NCI-H345 treated with DMSO at 0.1 percent for 48 hours (cell line): ENCODE data around the gene EVC.

Experiments used
- DNase-seq: peaks from one replicate; lab custom pipeline; 2025; ENCODE audit not compliant: unreplicated experiment; lab: John Stamatoyannopoulos, UW

Gene EVC

GRCh38 chr4:5753766-5754528 is 42.9 kb downstream of the EVC start:
- DNase-seq = no peak

GRCh38 chr4:5754529-5754881 is 43.5 kb downstream of the EVC start:
- DNase-seq = no peak

GRCh38 chr4:5755161-5755560 is 44.2 kb downstream of the EVC start:
- no peak for DNase-seq

- DNase-seq = no peak
These were observed 44.7 kb downstream of the EVC start for GRCh38 chr4:5755679-5756078.

- DNase-seq = no peak
These were observed 45.3 kb downstream of the EVC start for GRCh38 chr4:5756271-5756670.

- no peak for DNase-seq
These were observed 46.1 kb downstream of the EVC start for GRCh38 chr4:5757091-5757490.

- DNase-seq = no peak
These were observed 46.5 kb downstream of the EVC start for GRCh38 chr4:5757536-5757935.

GRCh38 chr4:5757954-5758353 is 47.0 kb downstream of the EVC start:
- no peak for DNase-seq

- no peak for DNase-seq
These were observed 47.7 kb downstream of the EVC start for GRCh38 chr4:5758741-5759140.

- DNase-seq = no peak
These were observed 48.5 kb downstream of the EVC start for GRCh38 chr4:5759236-5760075.

- no peak for DNase-seq
These were observed 49.2 kb downstream of the EVC start for GRCh38 chr4:5760246-5760645.

- no peak for DNase-seq
These were observed 50.0 kb downstream of the EVC start for GRCh38 chr4:5760936-5761480.

GRCh38 chr4:5770051-5770450 is 59.0 kb downstream of the EVC start:
- no peak for DNase-seq

GRCh38 chr4:5772528-5773270 is 61.7 kb downstream of the EVC start:
- DNase-seq = peak; percentile 64

- no peak for DNase-seq
These were observed 62.2 kb downstream of the EVC start for GRCh38 chr4:5773271-5773555.

- DNase-seq = no peak
These were observed 63.5 kb downstream of the EVC start for GRCh38 chr4:5774416-5775036.

- no peak for DNase-seq
These were observed 65.5 kb downstream of the EVC start for GRCh38 chr4:5776510-5776909.

- DNase-seq = no peak
These were observed 70.0 kb downstream of the EVC start for GRCh38 chr4:5780831-5781480.

GRCh38 chr4:5781691-5782090 is 70.7 kb downstream of the EVC start:
- no peak for DNase-seq

GRCh38 chr4:5782829-5783476 is 72.0 kb downstream of the EVC start:
- no peak for DNase-seq
